Measurements from ENCODE around the gene DTNB.

DTNB gene

DNA sequence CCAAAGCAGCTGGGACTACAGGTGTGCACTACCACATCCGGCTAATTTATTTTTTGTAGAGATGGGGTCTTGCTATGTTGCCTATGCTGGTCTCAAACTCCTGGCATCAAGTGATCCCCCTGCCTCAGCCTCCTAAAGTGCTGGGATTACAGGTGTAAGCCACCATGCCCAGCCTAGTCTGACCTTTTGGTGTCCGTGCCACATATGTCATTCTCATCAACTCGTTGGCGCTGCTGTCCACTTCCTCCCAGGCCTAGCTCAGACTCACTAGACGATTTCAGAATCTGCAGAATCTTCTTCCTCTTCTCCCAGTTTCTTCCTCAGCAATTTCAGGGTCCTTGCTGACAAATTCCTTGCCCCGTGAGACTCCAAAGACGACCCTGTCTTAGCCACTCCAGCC, 291.9 kb downstream of the DTNB start:
- H3K4me1 ChIP-seq (ENCODE audit: control insufficient read depth in 1 of 2, insufficient read depth in 1 of 2, low read depth in 1 of 2, low read length in 1 of 2), result peaks cover 8% of the 10 kb centered on the region in 2 experiments
- H3K27ac ChIP-seq, result no peak overlapping the region
- no peak for TF ChIP-seq CTCF (IDR thresholded peaks at IDR 0.05)
- H3K4me3 ChIP-seq (ENCODE audit: low read depth in 1 of 2, low read length in 1 of 2), result no peak overlapping the region
- H3K9me3 ChIP-seq, result no peaks in the 10 kb centered on the region
- H3K27me3 ChIP-seq, result peaks cover 14% of the 10 kb centered on the region
- H3K36me3 ChIP-seq, result no peaks in the 10 kb centered on the region

GRCh38 chr2:25380586-25381375, 292.6 kb downstream of the DTNB start:
- Histone ChIP-seq H3K27ac (no peak overlapping the region), H3K36me3 (no peaks in the 10 kb centered on the region), H3K9me3 (no peaks in the 10 kb centered on the region), H3K4me1 (ENCODE audit: control insufficient read depth in 1 of 2, insufficient read depth in 1 of 2, low read depth in 1 of 2, low read length in 1 of 2) (peaks cover 9 to 10% of the 10 kb centered on the region in 2 experiments), H3K4me3 (ENCODE audit: low read depth in 1 of 2, low read length in 1 of 2) (no peak overlapping the region), H3K27me3 (peaks cover 14% of the 10 kb centered on the region)
- TF ChIP-seq CTCF (IDR thresholded peaks at IDR 0.05), result no peak

DNA sequence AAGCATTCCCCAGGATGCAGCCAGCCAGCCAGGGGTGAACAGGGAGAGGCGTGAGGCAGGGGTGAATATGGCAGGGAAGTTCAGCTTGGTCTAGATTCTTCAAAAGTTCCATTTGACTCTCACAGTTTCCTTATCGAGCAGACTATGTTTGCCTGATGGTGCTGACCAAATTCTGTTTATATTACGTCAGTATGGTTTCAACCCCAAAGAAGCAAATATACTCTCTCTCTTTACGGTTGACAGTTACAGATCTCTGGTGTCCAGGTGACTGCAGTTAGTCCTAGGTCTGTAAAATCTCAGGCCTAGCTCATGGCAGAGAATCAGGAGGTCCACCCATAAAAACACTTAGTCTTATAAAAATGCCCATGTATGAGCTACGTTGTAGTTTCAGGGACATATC, 293.4 kb downstream of the DTNB start:
- Histone ChIP-seq H3K4me3 (ENCODE audit: low read depth in 1 of 2, low read length in 1 of 2) (no peak overlapping the region), H3K9me3 (no peaks in the 10 kb centered on the region), H3K36me3 (no peaks in the 10 kb centered on the region), H3K27ac (no peak overlapping the region), H3K27me3 (peaks cover 14% of the 10 kb centered on the region), H3K4me1 (ENCODE audit: control insufficient read depth in 1 of 2, insufficient read depth in 1 of 2, low read depth in 1 of 2, low read length in 1 of 2) (peaks cover 9 to 10% of the 10 kb centered on the region in 2 experiments)
- TF ChIP-seq CTCF (IDR thresholded peaks at IDR 0.05), result no peak

DNA sequence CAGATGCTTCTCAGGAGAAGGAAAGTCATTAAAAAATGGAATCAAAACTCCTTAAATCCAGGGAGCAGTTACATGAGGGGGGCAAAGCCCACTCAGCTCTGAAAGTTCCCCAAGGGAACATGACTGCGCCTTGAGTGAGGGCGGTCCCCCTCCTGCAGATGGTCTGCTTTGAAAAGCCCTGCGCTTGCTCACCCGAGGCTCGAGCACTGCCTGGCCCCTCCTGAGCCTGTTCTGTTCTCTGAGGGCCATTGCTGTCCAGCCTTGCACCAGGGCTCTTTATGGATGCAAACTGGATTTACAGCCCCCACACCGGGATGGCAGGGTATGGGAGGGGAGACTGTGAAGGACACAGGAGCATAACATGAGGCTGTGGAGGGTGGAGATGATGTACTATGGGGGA, 293.8 kb downstream of the DTNB start:
- Histone ChIP-seq H3K4me1 (ENCODE audit: control insufficient read depth in 1 of 2, insufficient read depth in 1 of 2, low read depth in 1 of 2, low read length in 1 of 2) (peaks cover 9 to 10% of the 10 kb centered on the region in 2 experiments), H3K27me3 (peaks cover 14% of the 10 kb centered on the region), H3K27ac (no peak overlapping the region), H3K36me3 (no peaks in the 10 kb centered on the region), H3K4me3 (ENCODE audit: low read depth in 1 of 2, low read length in 1 of 2) (no peak overlapping the region), H3K9me3 (no peaks in the 10 kb centered on the region)
- no peak for TF ChIP-seq CTCF (IDR thresholded peaks at IDR 0.05)

- Histone ChIP-seq H3K27ac (no peak overlapping the region), H3K36me3 (no peaks in the 10 kb centered on the region), H3K4me3 (ENCODE audit: low read depth in 1 of 2, low read length in 1 of 2) (no peak overlapping the region), H3K4me1 (ENCODE audit: control insufficient read depth in 1 of 2, insufficient read depth in 1 of 2, low read depth in 1 of 2, low read length in 1 of 2) (peaks cover 9 to 10% of the 10 kb centered on the region in 2 experiments), H3K9me3 (no peaks in the 10 kb centered on the region), H3K27me3 (peaks cover 14% of the 10 kb centered on the region)
- TF ChIP-seq CTCF (IDR thresholded peaks at IDR 0.05), result no peak
Measured at GRCh38 chr2:25378731-25379490, 294.5 kb downstream of the DTNB start.

Data from neutrophil (primary cell).